Lower lobe of right lung (tissue), 2 donors: ENCODE data around the gene BACH2. TPM values are rescaled to one million over a fixed set of nuclear protein-coding genes. Genes with fewer than 3 reads are reported as not detected.
"Not testable (repeated sequence)": the region's sequence is repeated elsewhere in the genome, so short reads cannot be mapped to it uniquely, and the experiment has no call there.

Experiments
- ATAC-seq, 2 donors: fragments of 200-7000 bp; cut with Tn5 transposase; one replicate each; pipeline ENCODE4 v1.9.1; 2020 to 2022; ENCODE audit warnings: mild to moderate bottlenecking in 2 of 2, moderate library complexity in 2 of 2
- DNase-seq: peaks from one replicate; pipeline ENCODE4 v3.0.0-alpha.2; 2020
- H3K27ac ChIP-seq: fragments of 200-600 bp; one replicate; pipeline ENCODE4 v1.8.0; 2022
- H3K27me3 ChIP-seq: fragments of 200-600 bp; one replicate; pipeline ENCODE4 v1.8.0; 2022; ENCODE audit warnings: low read depth
- H3K36me3 ChIP-seq: fragments of 200-600 bp; one replicate; pipeline ENCODE4 v1.8.0; 2022; ENCODE audit warnings: mild to moderate bottlenecking
- H3K4me1 ChIP-seq: fragments of 200-600 bp; one replicate; pipeline ENCODE4 v1.8.0; 2022
- H3K4me3 ChIP-seq: fragments of 200-600 bp; one replicate; pipeline ENCODE4 v1.8.0; 2022; ENCODE audit warnings: mild to moderate bottlenecking
- H3K9me3 ChIP-seq: fragments of 200-600 bp; one replicate; pipeline ENCODE4 v1.8.0; 2022
- CTCF ChIP-seq: fragments of 200-600 bp; IDR thresholded peaks from one replicate; pipeline ENCODE4 v1.8.0; 2022; ENCODE audit warnings: antibody characterized with exemption, mild to moderate bottlenecking
- intact Hi-C: fragments of 100-400 bp; cut with DNase I; formaldehyde crosslinking; loops from one replicate; pipeline ENCODE4 v1.11.0; 2022
- total RNA-seq: library from RNA; stranded (reverse); fragmentation: NEBNext Ultra II Directional; extraction: Animal tissue kit (Norgen Biotek cat#: 25700); gene quantifications from one replicate; pipeline ENCODE4 v1.2.1, GENCODE V29; 2021
- donor health status: DM: no; HTN: yes; CAD: no; lungs with severe emphysema.

BACH2 gene
- total RNA-seq, 1 donor from 2014 or later: 6.3 TPM

DNA sequence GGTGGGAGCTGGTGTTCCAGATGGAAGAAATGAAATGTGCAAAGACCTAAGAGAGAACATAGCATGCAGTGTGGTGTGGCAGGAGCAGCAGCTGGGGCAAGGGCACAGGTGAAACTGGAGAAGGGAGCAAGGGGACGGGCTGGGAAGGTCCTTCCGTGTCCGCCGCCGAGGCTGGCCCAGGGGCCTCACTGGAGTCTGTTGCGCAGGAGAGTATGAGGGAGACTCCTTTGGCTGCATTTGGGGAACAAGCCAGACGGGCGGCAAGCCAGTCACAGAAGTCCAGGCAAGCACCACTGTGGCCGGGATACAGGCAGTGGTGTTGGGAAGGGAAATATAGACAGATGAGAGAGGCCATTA is 324.6 kb downstream of the BACH2 start:
- H3K4me3 ChIP-seq: no peak overlapping the region
- H3K27me3 ChIP-seq: no peaks in the 10 kb centered on the region
- intact Hi-C loops: no loop called here
- no peaks in the 10 kb centered on the region for H3K4me1 ChIP-seq
- no peaks in the 10 kb centered on the region for H3K36me3 ChIP-seq
- no peaks in the 10 kb centered on the region for H3K9me3 ChIP-seq
- H3K27ac ChIP-seq: no peak overlapping the region
- ATAC-seq (no peak), DNase-seq (no peak)
- no peak for TF ChIP-seq CTCF

GRCh38 chr6:89971338-89972024 is 325.2 kb downstream of the BACH2 start:
- H3K4me1 ChIP-seq, H3K27me3 ChIP-seq, intact Hi-C loops, DNase-seq, H3K4me3 ChIP-seq, H3K9me3 ChIP-seq, H3K36me3 ChIP-seq, H3K27ac ChIP-seq, ATAC-seq: not testable (repeated sequence)

DNA sequence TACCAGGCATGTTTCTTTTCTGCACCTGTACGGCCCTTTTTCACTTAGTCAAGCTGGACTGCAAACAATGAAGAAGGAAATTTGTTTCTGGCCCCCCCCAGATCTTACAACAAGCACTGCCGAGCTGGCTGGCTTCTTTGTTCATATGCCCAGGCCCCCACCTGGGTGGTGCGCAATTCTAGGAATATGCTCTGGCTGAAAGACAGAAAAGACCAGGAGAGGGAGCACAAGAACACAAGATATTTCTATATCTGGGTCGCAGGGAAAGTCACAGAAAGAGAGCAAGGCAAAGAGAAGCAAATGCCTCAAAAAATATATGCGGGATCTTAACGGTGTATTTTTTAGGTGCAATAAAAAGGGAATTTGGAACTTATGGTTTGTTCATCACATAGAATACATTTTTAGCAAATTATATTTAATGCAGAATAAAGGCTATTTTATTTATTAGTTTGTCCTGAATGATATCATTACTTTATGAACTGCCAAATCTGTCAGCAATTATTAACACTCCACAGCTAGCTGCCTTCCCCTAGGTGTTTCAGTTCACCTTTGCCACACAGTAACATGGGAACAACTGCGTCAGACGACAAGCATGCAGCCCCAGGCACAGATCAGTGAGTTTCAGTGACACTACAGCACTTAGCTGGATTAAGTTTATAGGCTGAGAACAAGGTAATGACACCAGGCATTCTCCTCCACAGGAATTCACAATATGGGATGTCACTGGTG is 325.9 kb downstream of the BACH2 start:
- no peaks in the 10 kb centered on the region for H3K27me3 ChIP-seq
- H3K36me3 ChIP-seq: no peaks in the 10 kb centered on the region
- no peak overlapping the region for H3K4me3 ChIP-seq
- H3K27ac ChIP-seq: no peak overlapping the region
- TF ChIP-seq CTCF: peak; percentile 55
- no peaks in the 10 kb centered on the region for H3K9me3 ChIP-seq
- DNase-seq (no peak), ATAC-seq (peak; percentile 65 to 75)
- intact Hi-C loops: no loop called here
- no peaks in the 10 kb centered on the region for H3K4me1 ChIP-seq

DNA sequence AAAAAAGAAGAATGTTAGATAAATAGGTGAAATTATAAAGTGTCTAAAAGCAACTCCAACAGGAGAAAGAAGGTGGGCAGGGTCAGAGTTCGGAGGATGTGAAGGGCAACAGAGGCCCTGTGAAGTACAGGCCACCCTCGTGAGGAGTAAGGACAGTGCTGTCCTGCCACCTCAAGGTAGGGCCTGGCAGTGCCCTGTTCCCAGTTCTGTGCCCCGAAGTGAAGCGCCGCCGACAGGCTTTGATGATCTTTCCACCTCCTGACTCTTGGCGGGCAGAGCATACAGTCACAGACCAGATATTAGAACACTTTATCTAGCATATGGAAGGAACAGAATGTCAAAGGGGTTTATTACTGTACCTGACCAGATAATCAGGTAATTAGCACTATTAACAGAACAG is 326.6 kb downstream of the BACH2 start:
- H3K27me3 ChIP-seq: no peaks in the 10 kb centered on the region
- H3K4me3 ChIP-seq: no peak overlapping the region
- no peak overlapping the region for H3K27ac ChIP-seq
- ATAC-seq: peak in 1 of 2 donors; percentile 40
- no peaks in the 10 kb centered on the region for H3K36me3 ChIP-seq
- intact Hi-C loops: no loop called here
- TF ChIP-seq CTCF: no peak
- no peaks in the 10 kb centered on the region for H3K9me3 ChIP-seq
- no peaks in the 10 kb centered on the region for H3K4me1 ChIP-seq
- DNase-seq: no peak

GRCh38 chr6:89966913-89967312 is 329.7 kb downstream of the BACH2 start:
- H3K27ac ChIP-seq: no peak overlapping the region
- no peaks in the 10 kb centered on the region for H3K9me3 ChIP-seq
- ATAC-seq (no peak), DNase-seq (no peak)
- no peaks in the 10 kb centered on the region for H3K4me1 ChIP-seq
- no peak for TF ChIP-seq CTCF
- intact Hi-C loops: no loop called here
- no peak overlapping the region for H3K4me3 ChIP-seq
- no peaks in the 10 kb centered on the region for H3K27me3 ChIP-seq
- H3K36me3 ChIP-seq: no peaks in the 10 kb centered on the region

DNA sequence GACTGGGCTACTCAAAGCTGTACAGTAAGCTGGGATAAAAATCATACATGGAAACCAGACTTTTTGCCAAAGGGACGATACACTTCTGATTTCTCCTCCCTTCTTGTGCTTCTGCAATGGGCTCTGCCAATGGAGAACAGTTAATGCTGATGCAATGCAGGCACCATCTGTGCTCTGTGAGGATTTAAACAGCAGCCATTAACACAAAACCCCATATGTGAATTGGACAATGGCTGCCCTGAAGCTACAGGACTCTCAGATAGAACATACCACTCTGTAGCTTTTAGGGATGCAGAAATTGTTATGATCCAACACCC is 330.5 kb downstream of the BACH2 start:
- Histone ChIP-seq H3K27ac (no peak overlapping the region), H3K9me3 (no peaks in the 10 kb centered on the region), H3K4me3 (no peak overlapping the region), H3K27me3 (no peaks in the 10 kb centered on the region), H3K36me3 (no peaks in the 10 kb centered on the region), H3K4me1 (no peaks in the 10 kb centered on the region)
- TF ChIP-seq CTCF: no peak
- intact Hi-C loops: no loop called here
- DNase-seq: no peak
- ATAC-seq: no peak
